Body of pancreas (tissue), 4 donors: Measurements from ENCODE around the gene CRKL. TPM values are rescaled to one million over a fixed set of nuclear protein-coding genes. Genes with fewer than 3 reads are reported as not detected.

Source experiments
- ATAC-seq: fragments of 150-250 bp; one replicate; pipeline ENCODE4 v1.9.1; 2016
- DNase-seq, 4 donors: peaks; one replicate each; pipeline ENCODE4 v3.0.0-alpha.2; 2019
- H3K27ac ChIP-seq, 4 donors: fragments of 200-600 bp; sonication (generic); 1 replicate in 3 of 4; 2 replicates in 1 of 4; pipeline versions ENCODE4 v1.5.1 to v1.6.1; 2016 to 2019; ENCODE audit warnings: mild to moderate bottlenecking in 1 of 4, mixed read lengths in 1 of 4, moderate library complexity in 1 of 4
- H3K27me3 ChIP-seq, 2 donors: fragments of 200-600 bp; sonication (generic); one replicate each; pipeline ENCODE4 v1.6.0; 2016; ENCODE audit warnings: mild to moderate bottlenecking in 1 of 2
- H3K36me3 ChIP-seq, 2 donors: fragments of 200-600 bp; sonication (generic); replicated peaks in 1 of 2; 2 replicates each; pipeline ENCODE4 v1.5.1; 2016; ENCODE audit warnings: low read depth in 2 of 2; ENCODE audit not compliant: insufficient read depth in 1 of 2
- H3K4me1 ChIP-seq: fragments of 200-600 bp; sonication (generic); one replicate; pipeline ENCODE4 v1.6.0; 2016
- H3K4me3 ChIP-seq, 2 donors: fragments of 200-600 bp; sonication (generic); 1 replicate in 1 of 2; 2 replicates in 1 of 2; pipeline ENCODE4 v1.5.1; 2016 to 2019
- H3K9me3 ChIP-seq, 3 donors: fragments of 200-600 bp; sonication (generic); 1 replicate in 2 of 3; 2 replicates in 1 of 3; pipeline ENCODE4 v1.5.1; 2016
- POLR2A ChIP-seq, 3 donors: fragments of 450-650 bp; IDR thresholded peaks; one replicate each; pipeline ENCODE4 v1.6.1; 2016; ENCODE audit warnings: antibody characterized with exemption in 3 of 3, mild to moderate bottlenecking in 2 of 3
- WGBS, 2 donors: methylation state at CpG; one replicate each; pipeline ENCODE4 v1.1.5; 2017; 5-methylcytosine and 5-hydroxymethylcytosine counted together
- intact Hi-C: fragments of 100-400 bp; cut with DNase I; formaldehyde crosslinking; loops from one replicate; pipeline ENCODE4 v1.15.1; 2023
- total RNA-seq, 2 donors: library from RNA; depleted of rRNA; stranded (reverse); fragments of >200 nt; gene quantifications; one replicate each; pipeline ENCODE4 v1.1.0, GENCODE V29; 2016
- TF ChIP-seq, protein P1 (sequence below), 7 experiments: fragments of 450-650 bp in 4 of 7; fragments of 200-600 bp in 3 of 7; sonication (generic) in 3 of 7; IDR thresholded peaks; one replicate each; pipeline ENCODE4 v1.5.1; 2016 to 2019; ENCODE audit warnings: antibody characterized with exemption in 7 of 7

Gene CRKL
- total RNA-seq, 2 donors from 2014 or later, result 18.2 to 25.4 TPM

GRCh38 chr22:20983081-20983771 is 66.0 kb downstream of the CRKL start:
- intact Hi-C loops, result no loop called here
- ATAC-seq (no peak), DNase-seq (no peak)
- Histone ChIP-seq H3K27ac (no peak overlapping the region), H3K4me1 (peaks cover 34% of the 10 kb centered on the region), H3K4me3 (no peak overlapping the region), H3K36me3 (peaks cover 0 to 2% of the 10 kb centered on the region in 2 donors), H3K27me3 (no peaks in the 10 kb centered on the region), H3K9me3 (no peaks in the 10 kb centered on the region)
- TF ChIP-seq, protein P1, sequence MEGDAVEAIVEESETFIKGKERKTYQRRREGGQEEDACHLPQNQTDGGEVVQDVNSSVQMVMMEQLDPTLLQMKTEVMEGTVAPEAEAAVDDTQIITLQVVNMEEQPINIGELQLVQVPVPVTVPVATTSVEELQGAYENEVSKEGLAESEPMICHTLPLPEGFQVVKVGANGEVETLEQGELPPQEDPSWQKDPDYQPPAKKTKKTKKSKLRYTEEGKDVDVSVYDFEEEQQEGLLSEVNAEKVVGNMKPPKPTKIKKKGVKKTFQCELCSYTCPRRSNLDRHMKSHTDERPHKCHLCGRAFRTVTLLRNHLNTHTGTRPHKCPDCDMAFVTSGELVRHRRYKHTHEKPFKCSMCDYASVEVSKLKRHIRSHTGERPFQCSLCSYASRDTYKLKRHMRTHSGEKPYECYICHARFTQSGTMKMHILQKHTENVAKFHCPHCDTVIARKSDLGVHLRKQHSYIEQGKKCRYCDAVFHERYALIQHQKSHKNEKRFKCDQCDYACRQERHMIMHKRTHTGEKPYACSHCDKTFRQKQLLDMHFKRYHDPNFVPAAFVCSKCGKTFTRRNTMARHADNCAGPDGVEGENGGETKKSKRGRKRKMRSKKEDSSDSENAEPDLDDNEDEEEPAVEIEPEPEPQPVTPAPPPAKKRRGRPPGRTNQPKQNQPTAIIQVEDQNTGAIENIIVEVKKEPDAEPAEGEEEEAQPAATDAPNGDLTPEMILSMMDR (IDR thresholded peaks at IDR 0.05), result no peak
- TF ChIP-seq POLR2A (IDR thresholded peaks at IDR 0.05), result no peak
- 63 to 64% methylated on average over 4 to 5 of the region's 5 CpGs for WGBS, 2 donors

- no peak overlapping the region for H3K27ac ChIP-seq
- H3K9me3 ChIP-seq, result no peaks in the 10 kb centered on the region
- DNase-seq (no peak), ATAC-seq (no peak)
- no peaks in the 10 kb centered on the region for H3K27me3 ChIP-seq
- TF ChIP-seq POLR2A (IDR thresholded peaks at IDR 0.05), result no peak
- TF ChIP-seq, protein P1 (IDR thresholded peaks at IDR 0.05), result no peak
- H3K4me1 ChIP-seq, result peaks cover 20% of the 10 kb centered on the region
- H3K36me3 ChIP-seq, result peaks cover 0 to 2% of the 10 kb centered on the region in 2 donors
- intact Hi-C loops, result no loop called here
- no peak overlapping the region for H3K4me3 ChIP-seq
- 91 to 93% methylated on average over 4 to 7 of the region's 7 CpGs for WGBS, 2 donors
Measured at GRCh38 chr22:20985720-20986119, 68.5 kb downstream of the CRKL start.

DNA sequence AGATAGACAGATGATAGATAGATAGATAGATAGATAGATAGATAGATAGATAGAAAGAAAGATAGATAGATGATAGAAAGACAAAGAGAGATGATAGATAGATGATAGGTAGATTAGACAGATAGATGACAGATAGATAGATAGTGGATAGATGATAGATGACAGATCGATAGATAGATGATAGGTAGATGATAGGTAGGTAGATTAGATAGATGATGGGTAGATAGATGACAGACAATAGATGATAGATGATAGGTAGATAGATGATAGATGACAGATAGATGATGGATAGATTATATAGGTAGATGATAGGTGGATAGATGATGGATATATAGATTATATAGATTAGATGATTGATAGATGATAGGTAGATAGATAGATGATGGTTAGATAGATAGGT is 69.2 kb downstream of the CRKL start:
- Histone ChIP-seq H3K9me3 (no peaks in the 10 kb centered on the region), H3K4me1 (peaks cover 14% of the 10 kb centered on the region), H3K27ac (no peak overlapping the region), H3K4me3 (no peak overlapping the region), H3K27me3 (no peaks in the 10 kb centered on the region), H3K36me3 (peaks cover 0 to 2% of the 10 kb centered on the region in 2 donors)
- TF ChIP-seq, protein P1 (IDR thresholded peaks at IDR 0.05), result no peak
- TF ChIP-seq POLR2A (IDR thresholded peaks at IDR 0.05), result no peak
- intact Hi-C loops, result no loop called here
- 50 to 76% methylated on average over 1 of the region's 1 CpG for WGBS, 2 donors
- ATAC-seq (no peak), DNase-seq (no peak)

- intact Hi-C loops, result no loop called here
- WGBS, 2 donors, result 88 to 89% methylated on average over 11 to 13 of the region's 14 CpGs
- TF ChIP-seq, protein P1 (IDR thresholded peaks at IDR 0.05), result no peak
- TF ChIP-seq POLR2A (IDR thresholded peaks at IDR 0.05), result no peak
- Histone ChIP-seq H3K27me3 (no peaks in the 10 kb centered on the region), H3K4me1 (peaks cover 11% of the 10 kb centered on the region), H3K27ac (no peak overlapping the region), H3K9me3 (no peaks in the 10 kb centered on the region), H3K4me3 (no peak overlapping the region), H3K36me3 (peaks cover 2 to 3% of the 10 kb centered on the region in 2 donors)
- no peak for ATAC-seq
- DNase-seq, result no peak
Measured at GRCh38 chr22:20987375-20987774, 70.2 kb downstream of the CRKL start.
